Measurements from ENCODE around the gene C19orf18.

The C19orf18 gene

GRCh38 chr19:57914531-57914930 is 59.8 kb downstream of the C19orf18 start:
- no peak for TF ChIP-seq CTCF (conservative IDR thresholded peaks at IDR 0.05; ENCODE audit: low read depth, low read length)
- Histone ChIP-seq H3K27me3 (ENCODE audit: insufficient read depth, low read depth) (no peaks in the 10 kb centered on the region), H3K4me1 (ENCODE audit: low read depth, poor library complexity, severe bottlenecking) (peaks cover 5% of the 10 kb centered on the region), H3K9ac (no peak overlapping the region), H2AFZ (ENCODE audit: low read depth) (no peak overlapping the region), H3K4me3 (IDR thresholded peaks at IDR 0.05; ENCODE audit: insufficient read depth, low read depth, low read length) (no peak overlapping the region), H3K79me2 (ENCODE audit: insufficient read depth, low read depth) (no peaks in the 10 kb centered on the region; the same call in 1 of the 2 replicates), H3K36me3 (ENCODE audit: insufficient read depth) (peaks cover 5% of the 10 kb centered on the region; the same call in 1 of the 2 replicates), H3K4me2 (no peak overlapping the region), H4K20me1 (ENCODE audit: insufficient read depth) (no peaks in the 10 kb centered on the region), H3K27ac (no peak overlapping the region)
